Measurements from ENCODE around the gene E2F4.

Gene E2F4

GRCh38 chr16:67173808-67174705 lies 17.9 kb upstream of the E2F4 start:
- DNase-seq (ENCODE audit: low read depth, low spot score) = no peak

- DNase-seq (ENCODE audit: low read depth, low spot score) = no peak
Observed at GRCh38 chr16:67174706-67175231, 17.2 kb upstream of the E2F4 start.

GRCh38 chr16:67176662-67177061 lies 15.3 kb upstream of the E2F4 start:
- no peak for DNase-seq (ENCODE audit: low read depth, low spot score)

- DNase-seq (ENCODE audit: low read depth, low spot score) = no peak
Observed at GRCh38 chr16:67177743-67178699, 13.9 kb upstream of the E2F4 start.

GRCh38 chr16:67179421-67180080 lies 12.4 kb upstream of the E2F4 start:
- no peak for DNase-seq (ENCODE audit: low read depth, low spot score)

- DNase-seq (ENCODE audit: low read depth, low spot score) = no peak
Observed at GRCh38 chr16:67180166-67180565, 11.8 kb upstream of the E2F4 start.

GRCh38 chr16:67181346-67181745 lies 10.6 kb upstream of the E2F4 start:
- peak; percentile 28 for DNase-seq (ENCODE audit: low read depth, low spot score)

GRCh38 chr16:67182288-67182687 lies 9.7 kb upstream of the E2F4 start:
- no peak for DNase-seq (ENCODE audit: low read depth, low spot score)

- DNase-seq (ENCODE audit: low read depth, low spot score) = no peak
Observed at GRCh38 chr16:67183284-67183626, 8.7 kb upstream of the E2F4 start.

GRCh38 chr16:67183627-67184452 lies 8.1 kb upstream of the E2F4 start, which contains the start of gene MATCAP1:
MATCAP1 (minus strand) TSS chr16:67183963; CDS start chr16:67180610, 3,353 bp downstream.
- peak; percentile 91 for DNase-seq (ENCODE audit: low read depth, low spot score)

- no peak for DNase-seq (ENCODE audit: low read depth, low spot score)
Observed at GRCh38 chr16:67184453-67184994, 7.4 kb upstream of the E2F4 start.

GRCh38 chr16:67184995-67185650 lies 6.8 kb upstream of the E2F4 start:
- peak; percentile 78 for DNase-seq (ENCODE audit: low read depth, low spot score)

- no peak for DNase-seq (ENCODE audit: low read depth, low spot score)
Observed at GRCh38 chr16:67185651-67186134, 6.3 kb upstream of the E2F4 start.

GRCh38 chr16:67186550-67186950 lies 5.4 kb upstream of the E2F4 start:
- DNase-seq (ENCODE audit: low read depth, low spot score) = no peak

- DNase-seq (ENCODE audit: low read depth, low spot score) = no peak
Observed at GRCh38 chr16:67187175-67187890, 4.6 kb upstream of the E2F4 start.

GRCh38 chr16:67188323-67188722 lies 3.6 kb upstream of the E2F4 start:
- DNase-seq (ENCODE audit: low read depth, low spot score) = no peak

GRCh38 chr16:67188798-67189197 lies 3.2 kb upstream of the E2F4 start:
- DNase-seq (ENCODE audit: low read depth, low spot score) = no peak

GRCh38 chr16:67190041-67190440 lies 1.9 kb upstream of the E2F4 start, which contains the start of gene EXOC3L1:
EXOC3L1 (minus strand) TSS chr16:67190136; CDS start chr16:67189676, 460 bp downstream.
- DNase-seq (ENCODE audit: low read depth, low spot score) = no peak

All from smooth muscle cell of the brain vasculature (primary cell).